K562 (cell line): ENCODE measurements around the gene PIK3R1. TPM values are rescaled to one million over a fixed set of nuclear protein-coding genes. Genes with fewer than 3 reads are reported as not detected.
A peak's percentile ranks its signal among the peaks of the same experiment; 100 is the strongest.

Experiments used
- CBFA2T2 ChIP-seq: fragments of 450-650 bp; conservative IDR thresholded peaks from 2 replicates; pipeline ENCODE4 v1.6.1; 2017; ENCODE audit warnings: mild to moderate bottlenecking
- COPS2 ChIP-seq: fragments of 450-650 bp; conservative IDR thresholded peaks from 2 replicates; pipeline ENCODE4 v1.6.1; 2016; ENCODE audit warnings: mild to moderate bottlenecking, moderate library complexity
- DPF2 ChIP-seq: fragments of 450-650 bp; IDR thresholded peaks from 2 replicates; pipeline ENCODE4 v1.6.1; 2016
- FOSL1 ChIP-seq: fragments of 200-800 bp; sonication (Bioruptor generic); conservative IDR thresholded peaks from 2 replicates; pipeline ENCODE4 v1.6.1; 2016; ENCODE audit warnings: missing genetic modification characterization, missing compliant biosample characterization
- FOXM1 ChIP-seq, 2 experiments: fragments of 450-650 bp in 1 of 2; sonication (generic) in 1 of 2; formaldehyde crosslinking in 1 of 2; IDR thresholded peaks; 2 replicates each; pipeline versions ENCODE4 v1.6.1 to v1.9.0; 2017 to 2022; ENCODE audit warnings: low read depth in 2 of 2, mild to moderate bottlenecking in 2 of 2, missing genetic modification reagents in 1 of 2, moderate library complexity in 1 of 2
- KDM1A ChIP-seq, 2 experiments: fragments of 450-650 bp; IDR thresholded peaks; 2 replicates each; pipeline ENCODE4 v1.6.1; 2016; ENCODE audit warnings: mild to moderate bottlenecking in 2 of 2
- KLF16 ChIP-seq: IDR thresholded peaks from 2 replicates; pipeline ENCODE4 v1.6.1; 2016; ENCODE audit warnings: antibody characterized with exemption
- MAFK ChIP-seq: IDR thresholded peaks from 2 replicates; pipeline ENCODE4 v1.6.1; 2011; ENCODE audit warnings: low read length, improper control_type of control experiment
- MECOM ChIP-seq: fragments of 250-450 bp; sonication (Bioruptor Pico); IDR thresholded peaks from 2 replicates; pipeline ENCODE4 v1.8.0; 2022; ENCODE audit warnings: inconsistent platforms
- NCOR1 ChIP-seq: fragments of 450-650 bp; IDR thresholded peaks from 2 replicates; pipeline ENCODE4 v1.6.1; 2016; ENCODE audit warnings: mild to moderate bottlenecking, moderate library complexity
- NFE2 ChIP-seq: IDR thresholded peaks from 2 replicates; pipeline ENCODE4 v1.6.1; 2014; ENCODE audit warnings: antibody characterized with exemption, low read depth
- SMARCA4 ChIP-seq: fragments of 450-650 bp; IDR thresholded peaks from 2 replicates; pipeline ENCODE4 v1.6.1; 2016
- SMARCE1 ChIP-seq: fragments of 450-650 bp; IDR thresholded peaks from 2 replicates; pipeline ENCODE4 v1.7.1; 2016; ENCODE audit warnings: mild to moderate bottlenecking
- TAL1 ChIP-seq: fragments of 450-650 bp; IDR thresholded peaks from 2 replicates; pipeline ENCODE4 v1.6.1; 2016; ENCODE audit warnings: mild to moderate bottlenecking
- TEAD4 ChIP-seq, 2 experiments: sonication (generic) in 1 of 2; formaldehyde crosslinking in 1 of 2; IDR thresholded peaks; 2 replicates each; pipeline versions ENCODE4 v1.6.1 to v1.8.0; 2012 to 2022; ENCODE audit warnings: borderline replicate concordance in 1 of 2, inconsistent platforms in 1 of 2, low read length in 1 of 2, mild to moderate bottlenecking in 1 of 2, missing genetic modification reagents in 1 of 2
- ZEB2 ChIP-seq: fragments of 450-650 bp; IDR thresholded peaks from 2 replicates; pipeline ENCODE4 v1.6.1; 2016
- polyA plus RNA-seq, 8 experiments: library from polyadenylated mRNA; depleted of rRNA in 4 of 8; stranded (reverse) in 5 of 8; unstranded in 3 of 8; fragments of >200 nt; fragmentation: Nextera tagmentation in 2 of 8; fragmentation: Illumina TruSeq in 1 of 8; extraction: Ambion mirVana in 2 of 8; extraction: Trizol in 1 of 8; gene quantifications; 2 replicates each; pipeline versions ENCODE4 v1.2.1 to v1.2.3, GENCODE V29; 2011 to 2014; ENCODE audit warnings: inconsistent platforms in 1 of 8, missing spikeins in 1 of 8
- total RNA-seq, 7 experiments: library from RNA; depleted of rRNA in 6 of 7; stranded (reverse); fragments of >200 nt in 6 of 7; fragmentation: Illumina TruSeq in 2 of 7; extraction: Trizol in 2 of 7; gene quantifications; 2 replicates each; pipeline versions ENCODE4 v1.2.1 to v1.2.3, GENCODE V29; 2011 to 2021; ENCODE audit warnings: low replicate concordance in 1 of 7
- TF ChIP-seq, protein P1 (sequence below): fragments of 450-650 bp; formaldehyde crosslinking; IDR thresholded peaks from 2 replicates; pipeline ENCODE4 v1.4.0; 2020; ENCODE audit warnings: mild to moderate bottlenecking, moderate library complexity
- TF ChIP-seq, protein P2 (sequence below): fragments of 200-800 bp; sonication (Bioruptor generic); IDR thresholded peaks from 2 replicates; pipeline ENCODE4 v1.6.1; 2016; ENCODE audit warnings: missing genetic modification characterization, missing compliant biosample characterization
- TF ChIP-seq, protein P3 (sequence below): sonication (generic); IDR thresholded peaks from 2 replicates; pipeline ENCODE4 v1.6.1; 2016
- TF ChIP-seq, protein P4 (sequence below): sonication (generic); formaldehyde crosslinking; IDR thresholded peaks from 2 replicates; pipeline ENCODE4 v1.4.0; 2020; ENCODE audit warnings: mild to moderate bottlenecking, missing genetic modification reagents

The PIK3R1 gene
- total and polyA plus RNA-seq, 9 of the 15 experiments (the other 6 are each of a cell fraction or from before 2014, with no cell fraction given): 1.1 to 9.7 (median 4.8) TPM

DNA sequence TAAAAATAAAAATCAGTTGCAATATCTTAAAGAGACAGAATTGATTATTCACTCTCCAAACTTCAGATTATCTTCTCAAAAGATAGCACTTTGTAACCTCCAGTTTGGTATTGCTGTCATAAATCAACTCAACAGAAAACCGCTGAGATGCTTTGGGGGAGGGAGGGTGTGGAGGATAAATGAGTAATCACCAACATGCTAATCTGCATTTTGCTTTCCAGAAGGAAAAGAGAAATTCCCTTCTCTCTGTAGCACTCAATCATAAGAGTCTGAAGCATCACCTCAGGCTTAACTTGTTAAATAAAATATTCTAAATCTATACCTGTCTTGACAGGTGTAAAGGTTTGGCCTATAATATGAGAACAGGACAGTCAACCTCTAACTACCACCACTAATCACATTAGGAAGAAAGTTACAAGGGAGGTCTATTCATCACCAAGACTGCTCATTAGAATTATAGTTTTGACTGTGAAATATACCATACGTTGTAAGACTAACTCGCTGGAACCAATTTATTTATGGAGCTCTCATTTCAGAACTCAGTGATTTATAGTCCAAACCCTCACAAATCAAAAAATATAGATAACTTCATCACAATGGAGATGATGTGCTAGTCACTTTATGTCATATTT lies 89.0 kb downstream of the PIK3R1 start (continued):
- TF ChIP-seq, protein P1, sequence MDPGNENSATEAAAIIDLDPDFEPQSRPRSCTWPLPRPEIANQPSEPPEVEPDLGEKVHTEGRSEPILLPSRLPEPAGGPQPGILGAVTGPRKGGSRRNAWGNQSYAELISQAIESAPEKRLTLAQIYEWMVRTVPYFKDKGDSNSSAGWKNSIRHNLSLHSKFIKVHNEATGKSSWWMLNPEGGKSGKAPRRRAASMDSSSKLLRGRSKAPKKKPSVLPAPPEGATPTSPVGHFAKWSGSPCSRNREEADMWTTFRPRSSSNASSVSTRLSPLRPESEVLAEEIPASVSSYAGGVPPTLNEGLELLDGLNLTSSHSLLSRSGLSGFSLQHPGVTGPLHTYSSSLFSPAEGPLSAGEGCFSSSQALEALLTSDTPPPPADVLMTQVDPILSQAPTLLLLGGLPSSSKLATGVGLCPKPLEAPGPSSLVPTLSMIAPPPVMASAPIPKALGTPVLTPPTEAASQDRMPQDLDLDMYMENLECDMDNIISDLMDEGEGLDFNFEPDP: no peak
- peak; percentile 71; the same call in 1 of the 2 replicates for TF ChIP-seq MECOM (CRISPR knock-in tag)
- TF ChIP-seq NFE2: no peak
- 0 out of 2 replicates have a peak, but pooled peaks have one; percentile 14 for TF ChIP-seq MAFK
- TF ChIP-seq ZEB2: peak; percentile 62
- peak; percentile 12; the same call in 1 of the 2 replicates for TF ChIP-seq FOXM1 (IDR thresholded peaks at IDR 0.05; ENCODE audit: low read depth)
- no peak for TF ChIP-seq FOXM1 (CRISPR knock-in tag; IDR thresholded peaks at IDR 0.05; ENCODE audit: low read depth)
- TF ChIP-seq TAL1: peak; percentile 47
- TF ChIP-seq DPF2: peak; percentile 8; the same call in 1 of the 2 replicates
- peak; percentile 53 for TF ChIP-seq SMARCA4
- peak; percentile 61; the same call in 1 of the 2 replicates for TF ChIP-seq KLF16
- TF ChIP-seq FOSL1: peak; percentile 87
- TF ChIP-seq TEAD4 (IDR thresholded peaks at IDR 0.05; ENCODE audit: low read length): peak; percentile 67
- TF ChIP-seq TEAD4 (CRISPR knock-in tag; IDR thresholded peaks at IDR 0.05; ENCODE audit: borderline replicate concordance): no peak
- no peak for TF ChIP-seq COPS2
- TF ChIP-seq SMARCE1: peak; percentile 59; the same call in 1 of the 2 replicates
- TF ChIP-seq, protein P2, sequence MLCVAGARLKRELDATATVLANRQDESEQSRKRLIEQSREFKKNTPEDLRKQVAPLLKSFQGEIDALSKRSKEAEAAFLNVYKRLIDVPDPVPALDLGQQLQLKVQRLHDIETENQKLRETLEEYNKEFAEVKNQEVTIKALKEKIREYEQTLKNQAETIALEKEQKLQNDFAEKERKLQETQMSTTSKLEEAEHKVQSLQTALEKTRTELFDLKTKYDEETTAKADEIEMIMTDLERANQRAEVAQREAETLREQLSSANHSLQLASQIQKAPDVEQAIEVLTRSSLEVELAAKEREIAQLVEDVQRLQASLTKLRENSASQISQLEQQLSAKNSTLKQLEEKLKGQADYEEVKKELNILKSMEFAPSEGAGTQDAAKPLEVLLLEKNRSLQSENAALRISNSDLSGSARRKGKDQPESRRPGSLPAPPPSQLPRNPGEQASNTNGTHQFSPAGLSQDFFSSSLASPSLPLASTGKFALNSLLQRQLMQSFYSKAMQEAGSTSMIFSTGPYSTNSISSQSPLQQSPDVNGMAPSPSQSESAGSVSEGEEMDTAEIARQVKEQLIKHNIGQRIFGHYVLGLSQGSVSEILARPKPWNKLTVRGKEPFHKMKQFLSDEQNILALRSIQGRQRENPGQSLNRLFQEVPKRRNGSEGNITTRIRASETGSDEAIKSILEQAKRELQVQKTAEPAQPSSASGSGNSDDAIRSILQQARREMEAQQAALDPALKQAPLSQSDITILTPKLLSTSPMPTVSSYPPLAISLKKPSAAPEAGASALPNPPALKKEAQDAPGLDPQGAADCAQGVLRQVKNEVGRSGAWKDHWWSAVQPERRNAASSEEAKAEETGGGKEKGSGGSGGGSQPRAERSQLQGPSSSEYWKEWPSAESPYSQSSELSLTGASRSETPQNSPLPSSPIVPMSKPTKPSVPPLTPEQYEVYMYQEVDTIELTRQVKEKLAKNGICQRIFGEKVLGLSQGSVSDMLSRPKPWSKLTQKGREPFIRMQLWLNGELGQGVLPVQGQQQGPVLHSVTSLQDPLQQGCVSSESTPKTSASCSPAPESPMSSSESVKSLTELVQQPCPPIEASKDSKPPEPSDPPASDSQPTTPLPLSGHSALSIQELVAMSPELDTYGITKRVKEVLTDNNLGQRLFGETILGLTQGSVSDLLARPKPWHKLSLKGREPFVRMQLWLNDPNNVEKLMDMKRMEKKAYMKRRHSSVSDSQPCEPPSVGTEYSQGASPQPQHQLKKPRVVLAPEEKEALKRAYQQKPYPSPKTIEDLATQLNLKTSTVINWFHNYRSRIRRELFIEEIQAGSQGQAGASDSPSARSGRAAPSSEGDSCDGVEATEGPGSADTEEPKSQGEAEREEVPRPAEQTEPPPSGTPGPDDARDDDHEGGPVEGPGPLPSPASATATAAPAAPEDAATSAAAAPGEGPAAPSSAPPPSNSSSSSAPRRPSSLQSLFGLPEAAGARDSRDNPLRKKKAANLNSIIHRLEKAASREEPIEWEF (CRISPR knock-in tag): 0 out of 2 replicates have a peak, but pooled peaks have one; percentile 18
- peak; percentile 62 for TF ChIP-seq CBFA2T2
- TF ChIP-seq, protein P3, sequence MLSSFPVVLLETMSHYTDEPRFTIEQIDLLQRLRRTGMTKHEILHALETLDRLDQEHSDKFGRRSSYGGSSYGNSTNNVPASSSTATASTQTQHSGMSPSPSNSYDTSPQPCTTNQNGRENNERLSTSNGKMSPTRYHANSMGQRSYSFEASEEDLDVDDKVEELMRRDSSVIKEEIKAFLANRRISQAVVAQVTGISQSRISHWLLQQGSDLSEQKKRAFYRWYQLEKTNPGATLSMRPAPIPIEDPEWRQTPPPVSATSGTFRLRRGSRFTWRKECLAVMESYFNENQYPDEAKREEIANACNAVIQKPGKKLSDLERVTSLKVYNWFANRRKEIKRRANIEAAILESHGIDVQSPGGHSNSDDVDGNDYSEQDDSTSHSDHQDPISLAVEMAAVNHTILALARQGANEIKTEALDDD: peak; percentile 51; the same call in 1 of the 2 replicates
- TF ChIP-seq, protein P4, sequence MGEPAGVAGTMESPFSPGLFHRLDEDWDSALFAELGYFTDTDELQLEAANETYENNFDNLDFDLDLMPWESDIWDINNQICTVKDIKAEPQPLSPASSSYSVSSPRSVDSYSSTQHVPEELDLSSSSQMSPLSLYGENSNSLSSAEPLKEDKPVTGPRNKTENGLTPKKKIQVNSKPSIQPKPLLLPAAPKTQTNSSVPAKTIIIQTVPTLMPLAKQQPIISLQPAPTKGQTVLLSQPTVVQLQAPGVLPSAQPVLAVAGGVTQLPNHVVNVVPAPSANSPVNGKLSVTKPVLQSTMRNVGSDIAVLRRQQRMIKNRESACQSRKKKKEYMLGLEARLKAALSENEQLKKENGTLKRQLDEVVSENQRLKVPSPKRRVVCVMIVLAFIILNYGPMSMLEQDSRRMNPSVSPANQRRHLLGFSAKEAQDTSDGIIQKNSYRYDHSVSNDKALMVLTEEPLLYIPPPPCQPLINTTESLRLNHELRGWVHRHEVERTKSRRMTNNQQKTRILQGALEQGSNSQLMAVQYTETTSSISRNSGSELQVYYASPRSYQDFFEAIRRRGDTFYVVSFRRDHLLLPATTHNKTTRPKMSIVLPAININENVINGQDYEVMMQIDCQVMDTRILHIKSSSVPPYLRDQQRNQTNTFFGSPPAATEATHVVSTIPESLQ (CRISPR knock-in tag): no peak
- TF ChIP-seq NCOR1: peak; percentile 32; the same call in 1 of the 2 replicates
- peak in 1 of 2 experiments; percentile 54 for TF ChIP-seq KDM1A (IDR thresholded peaks at IDR 0.05)
